Loucy (cell line): ENCODE results near the gene SLC29A3.

ENCODE experiments used
- CTCF ChIP-seq: fragments of 200-600 bp; sonication (generic); conservative IDR thresholded peaks from 2 replicates; pipeline ENCODE4 v1.5.1; 2014; ENCODE audit warnings: mild to moderate bottlenecking, antibody characterized with exemption, low read length
- EZH2phosphoT487 ChIP-seq: fragments of 200-600 bp; IDR thresholded peaks from 2 replicates; pipeline ENCODE4 v1.6.1; 2018; ENCODE audit warnings: antibody characterized with exemption, mild to moderate bottlenecking, moderate library complexity, borderline replicate concordance

- TF ChIP-seq CTCF (no peak), EZH2phosphoT487 (no peak)
Measured at GRCh38 chr10:71346731-71347130, 27.7 kb downstream of the SLC29A3 start.
